Sciatic nerve (tissue), 2 donors: ENCODE results near the gene MYO1D. TPM values are rescaled to one million over a fixed set of nuclear protein-coding genes. Genes with fewer than 3 reads are reported as not detected.
"Not testable (repeated sequence)": the region's sequence is repeated elsewhere in the genome, so short reads cannot be mapped to it uniquely, and the experiment has no call there.

Experiments used
- ATAC-seq: fragments of 200-7000 bp; cut with Tn5 transposase; one replicate; pipeline ENCODE4 v1.9.1; 2020; ENCODE audit warnings: mild to moderate bottlenecking, moderate library complexity
- DNase-seq: peaks from one replicate; pipeline ENCODE4 v3.0.0-alpha.2; 2020; ENCODE audit warnings: low spot score
- intact Hi-C: fragments of 100-400 bp; cut with DNase I; formaldehyde crosslinking; loops from one replicate; pipeline ENCODE4 v1.14.2; 2022
- total RNA-seq: library from RNA; stranded (reverse); fragmentation: NEBNext Ultra II Directional; extraction: Animal tissue kit (Norgen Biotek cat#: 25700); gene quantifications from one replicate; pipeline ENCODE4 v1.2.1, GENCODE V29; 2021
- donor health status: DM: no; HTN: no; CAD: no.
- donor health status: DM: no; HTN: no; CAD: no.

MYO1D gene
- total RNA-seq, 1 donor from 2014 or later, result 57.8 TPM

- intact Hi-C loops, result no loop called here
- DNase-seq (no peak), ATAC-seq (no peak)
Measured at GRCh38 chr17:32899236-32900013, 22.5 kb upstream of the MYO1D start.

DNA sequence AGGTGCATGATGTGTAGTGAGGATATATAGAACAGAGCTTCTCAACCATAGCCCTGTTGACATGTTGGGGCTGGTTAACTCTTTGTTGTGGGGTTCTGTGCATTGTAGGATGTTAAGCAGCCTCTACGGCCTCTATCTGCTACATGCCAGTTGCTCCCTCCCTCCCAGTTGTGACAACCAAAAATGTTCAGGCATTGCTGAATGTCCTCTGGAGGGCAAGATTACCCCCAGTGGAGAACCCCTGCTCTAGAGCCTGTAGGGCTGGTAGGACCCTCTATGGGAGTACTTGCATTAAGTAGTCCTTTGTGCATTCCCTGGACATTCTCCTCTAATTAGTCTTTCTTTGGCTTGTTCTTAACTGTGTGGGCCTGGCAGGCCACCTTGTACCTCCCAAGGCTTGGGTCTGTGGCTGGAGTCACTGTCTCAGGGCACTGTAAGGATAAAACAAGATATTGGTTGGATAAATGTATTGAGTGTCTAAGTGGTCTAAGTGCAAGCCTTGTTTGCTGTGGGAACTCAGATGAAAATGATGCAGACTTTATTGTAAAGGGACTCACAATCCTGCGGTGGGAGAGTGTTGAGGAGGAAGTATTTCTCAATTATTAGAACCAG lies 19.8 kb upstream of the MYO1D start:
- DNase-seq, result no peak
- ATAC-seq, result no peak
- intact Hi-C loops, result no loop called here

- ATAC-seq (no peak), DNase-seq (no peak)
- intact Hi-C loops, result no loop called here
Measured at GRCh38 chr17:32894245-32894644, 17.3 kb upstream of the MYO1D start.

DNA sequence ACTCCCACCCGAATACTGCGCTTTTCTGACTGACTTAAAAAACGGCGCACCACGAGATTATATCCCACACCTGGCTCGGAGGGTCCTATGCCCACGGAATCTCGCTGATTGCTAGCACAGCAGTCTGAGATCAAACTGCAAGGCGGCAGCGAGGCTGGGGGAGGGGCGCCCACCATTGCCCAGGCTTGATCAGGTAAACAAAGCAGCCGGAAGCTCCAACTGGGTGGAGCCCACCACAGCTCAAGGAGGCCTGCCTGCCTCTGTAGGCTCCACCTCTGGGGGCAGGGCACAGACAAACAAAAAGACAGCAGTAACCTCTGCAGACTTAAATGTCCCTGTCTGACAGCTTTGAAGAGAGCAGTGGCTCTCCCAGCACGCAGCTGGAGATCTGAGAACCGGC lies 10.5 kb upstream of the MYO1D start:
- DNase-seq, intact Hi-C loops, ATAC-seq: not testable (repeated sequence)

DNA sequence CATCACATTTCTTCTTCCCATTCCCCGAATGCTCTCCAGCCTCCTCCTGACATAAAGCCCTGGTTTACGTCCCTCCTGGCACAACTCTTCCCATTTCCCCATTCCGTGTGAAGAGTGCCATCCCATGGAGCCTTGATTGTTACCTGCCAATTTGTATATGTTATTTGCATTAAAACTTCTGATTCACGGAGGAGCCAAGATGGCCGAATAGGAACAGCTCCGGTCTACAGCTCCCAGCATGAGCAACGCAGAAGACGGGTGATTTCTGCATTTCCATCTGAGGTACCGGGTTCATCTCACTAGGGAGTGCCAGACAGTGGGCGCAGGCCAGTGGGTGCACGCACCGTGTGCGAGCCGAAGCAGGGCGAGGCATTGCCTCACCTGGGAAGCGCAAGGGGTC lies 10.0 kb upstream of the MYO1D start:
- DNase-seq, intact Hi-C loops, ATAC-seq: not testable (repeated sequence)

DNA sequence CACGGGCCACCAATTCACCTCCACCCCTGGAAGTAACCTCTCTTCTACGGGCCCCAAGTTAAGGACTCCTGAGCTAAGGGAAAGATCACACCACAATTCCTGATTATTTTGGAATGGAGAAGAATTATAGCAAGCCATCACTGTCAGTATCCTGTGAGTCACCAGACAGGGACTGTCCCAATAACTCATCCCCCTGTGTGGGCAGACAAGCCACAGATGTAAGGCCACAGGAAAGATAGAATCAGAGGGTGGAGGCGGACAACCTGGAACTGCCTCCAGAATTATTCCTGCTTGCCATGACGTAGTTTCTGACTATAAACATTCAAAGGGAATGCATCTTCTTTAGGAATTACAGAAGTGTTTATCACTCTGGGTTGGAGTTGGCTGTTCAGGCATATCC lies 5.8 kb upstream of the MYO1D start:
- intact Hi-C loops, result no loop called here
- ATAC-seq (no peak), DNase-seq (no peak)

DNA sequence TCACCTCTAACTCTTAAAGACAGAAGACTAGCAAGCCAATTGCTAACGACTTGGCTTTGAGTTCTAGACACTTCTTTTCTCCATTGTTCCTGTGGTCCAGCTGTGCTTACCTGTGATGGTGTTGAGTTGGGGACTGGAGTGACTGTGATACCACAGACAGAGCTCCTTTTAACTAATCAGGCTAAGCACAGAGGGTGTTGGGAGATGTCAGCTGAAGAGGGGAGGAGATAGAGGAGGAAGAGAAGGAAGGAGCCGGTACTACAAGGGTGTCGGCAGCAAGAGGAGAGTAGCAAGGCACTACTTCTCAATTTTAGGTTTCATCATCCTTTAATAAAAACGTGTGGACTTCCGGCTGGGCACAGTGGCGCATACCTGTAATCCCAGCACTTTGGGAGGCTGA lies 5.1 kb upstream of the MYO1D start:
- intact Hi-C loops, result no loop called here

DNA sequence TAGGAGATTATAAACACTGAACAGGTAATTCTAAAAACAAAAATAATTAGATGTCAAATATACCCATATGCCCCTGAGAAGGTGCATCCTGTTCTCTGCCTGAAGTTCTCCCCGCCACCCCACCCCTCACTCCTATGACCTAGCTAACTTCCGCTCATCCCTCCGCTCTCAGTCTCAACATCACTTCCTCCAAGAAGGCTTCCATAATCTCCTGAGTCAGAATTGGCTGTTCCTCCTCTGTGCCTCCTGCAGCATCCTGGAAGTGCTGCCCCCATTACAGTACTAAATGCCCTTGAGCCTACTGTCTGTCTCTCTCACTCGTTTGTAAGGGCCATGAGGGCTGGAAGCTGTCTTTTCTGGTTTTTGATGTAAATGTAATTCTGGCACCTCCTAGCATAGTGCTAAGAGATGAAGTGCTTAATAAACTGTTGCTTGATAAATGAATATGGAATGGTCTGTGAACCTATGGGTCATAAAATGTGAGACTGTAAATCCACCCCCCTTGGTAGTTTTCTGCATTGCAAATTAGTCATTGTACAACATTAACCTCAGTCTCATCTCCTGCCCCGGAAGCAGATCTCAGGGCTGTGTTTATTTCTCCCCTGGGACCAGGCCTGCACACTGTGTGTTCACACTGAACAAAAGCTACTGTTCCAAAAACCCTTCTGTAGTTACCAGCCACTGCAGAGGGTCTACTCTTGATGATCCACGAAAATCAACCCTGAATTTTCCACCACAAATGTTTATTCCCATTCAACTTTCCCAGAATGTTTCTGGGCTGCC lies 3.9 kb upstream of the MYO1D start:
- intact Hi-C loops, result no loop called here
- ATAC-seq, result no peak
- no peak for DNase-seq

More for the DNA sequence above, 5.1 kb upstream of the MYO1D start:
- no peak for ATAC-seq
- no peak for DNase-seq

DNA sequence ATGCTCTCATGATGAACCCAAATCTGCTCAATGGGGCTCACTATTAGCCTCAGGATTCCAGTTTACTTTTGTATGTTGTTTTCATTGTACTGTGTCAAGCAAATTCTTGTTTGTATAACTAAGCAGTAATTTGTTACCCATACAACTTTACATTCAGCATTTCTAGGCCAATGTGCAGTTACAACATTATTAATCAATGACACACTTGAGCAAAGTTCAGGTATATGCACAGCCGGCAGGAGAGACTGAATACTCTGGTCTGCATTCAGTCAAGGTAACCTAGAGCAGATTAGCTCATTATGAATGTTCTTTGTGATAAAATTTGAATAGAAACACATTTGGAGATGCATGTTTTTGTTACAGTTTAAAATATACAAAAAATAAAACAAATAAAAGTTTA lies 2.2 kb upstream of the MYO1D start:
- no peak for DNase-seq
- no peak for ATAC-seq
- intact Hi-C loops, result loop anchor here (10.0 kb wide), 1 partner anchor 94 kb away; no protein-coding TSS in a partner anchor

DNA sequence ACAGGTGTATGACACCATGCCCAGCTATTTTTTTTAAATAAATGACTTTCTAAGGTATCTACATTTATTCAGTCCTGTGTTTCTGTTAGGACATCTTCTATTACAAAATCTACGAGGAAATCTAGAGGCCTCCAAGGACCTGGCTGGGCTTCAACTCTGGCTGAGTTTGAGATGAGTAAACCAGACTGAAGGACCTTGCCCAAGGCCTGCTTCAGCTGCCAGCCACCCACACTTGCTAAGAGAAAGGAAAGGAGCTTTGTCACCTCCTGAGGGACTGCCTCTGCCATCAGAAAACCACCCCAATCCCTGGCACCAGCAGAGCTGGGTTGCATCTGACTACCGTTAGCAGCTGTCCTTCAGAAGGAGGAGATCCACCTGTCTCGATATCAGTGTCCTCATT lies 1.3 kb upstream of the MYO1D start:
- ATAC-seq, result no peak
- intact Hi-C loops, result loop anchor here (10.0 kb wide), 1 partner anchor 93 kb away; no protein-coding TSS in a partner anchor
- DNase-seq, result peak; percentile 65

- intact Hi-C loops, result loop anchor here (10.0 kb wide), 1 partner anchor 92 kb away; no protein-coding TSS in a partner anchor
- peak; percentile 98 for ATAC-seq
- DNase-seq, result peak; percentile 93
Measured at GRCh38 chr17:32877164-32877764, 340 bp upstream of the MYO1D start.

DNA sequence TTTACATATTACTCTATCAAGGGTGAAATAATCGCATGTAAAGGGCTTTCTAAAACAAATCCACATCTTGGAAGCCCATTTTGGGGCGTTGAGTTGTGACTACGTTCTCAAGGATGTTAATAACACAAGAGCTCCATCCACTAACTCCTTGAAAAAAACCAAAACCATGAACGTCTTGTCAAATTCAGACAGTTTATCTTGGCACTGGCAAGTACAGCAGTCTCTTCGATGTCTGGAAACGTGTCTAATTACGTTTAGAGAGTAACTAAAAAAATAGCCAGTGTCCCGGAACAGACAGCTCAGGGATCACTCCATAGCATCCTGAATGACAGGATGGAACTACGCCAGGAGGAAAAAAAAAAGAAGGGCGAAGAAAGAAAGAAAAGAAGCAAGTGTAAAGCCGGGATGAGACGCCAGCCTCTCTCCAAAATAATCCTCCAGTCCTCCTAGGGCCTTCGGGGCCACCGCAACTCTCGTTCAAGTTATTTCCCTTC lies 954 bp downstream of the MYO1D start:
- ATAC-seq, result no peak
- no peak for DNase-seq
- intact Hi-C loops, result loop anchor here (10.0 kb wide), 1 partner anchor 91 kb away; no protein-coding TSS in a partner anchor

DNA sequence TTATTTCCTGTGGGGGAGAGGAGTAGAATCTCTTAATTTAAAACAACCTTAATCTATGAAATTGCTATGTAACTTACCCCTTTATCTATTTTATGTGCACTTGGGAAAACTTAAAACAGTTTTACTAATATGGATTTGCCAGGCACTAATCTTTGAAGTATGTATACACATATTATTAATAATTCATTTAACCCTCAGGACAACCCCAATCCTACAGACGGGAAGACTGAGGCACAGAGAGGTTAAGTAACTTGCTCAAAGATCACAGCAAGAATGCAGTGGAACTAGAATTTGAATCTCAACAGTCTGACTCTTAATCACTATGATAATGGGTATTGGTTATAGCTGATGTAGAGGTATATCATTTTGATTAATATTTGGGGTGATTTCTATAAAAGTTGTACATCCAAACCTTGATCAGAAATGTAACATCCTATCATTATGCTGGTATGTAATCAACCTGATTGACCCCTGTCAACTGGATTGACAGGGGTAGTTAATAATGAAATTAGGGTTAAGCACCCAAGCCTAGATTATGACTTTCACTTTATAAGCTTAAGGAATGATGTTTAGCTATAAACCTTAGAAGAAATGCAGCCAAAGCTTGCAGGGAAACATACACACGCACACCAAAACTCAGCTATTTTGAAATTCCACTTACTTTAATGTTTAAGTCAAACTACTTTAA lies 1.6 kb downstream of the MYO1D start:
- no peak for ATAC-seq
- intact Hi-C loops, result loop anchor here (10.0 kb wide), 1 partner anchor 91 kb away; no protein-coding TSS in a partner anchor
- no peak for DNase-seq

DNA sequence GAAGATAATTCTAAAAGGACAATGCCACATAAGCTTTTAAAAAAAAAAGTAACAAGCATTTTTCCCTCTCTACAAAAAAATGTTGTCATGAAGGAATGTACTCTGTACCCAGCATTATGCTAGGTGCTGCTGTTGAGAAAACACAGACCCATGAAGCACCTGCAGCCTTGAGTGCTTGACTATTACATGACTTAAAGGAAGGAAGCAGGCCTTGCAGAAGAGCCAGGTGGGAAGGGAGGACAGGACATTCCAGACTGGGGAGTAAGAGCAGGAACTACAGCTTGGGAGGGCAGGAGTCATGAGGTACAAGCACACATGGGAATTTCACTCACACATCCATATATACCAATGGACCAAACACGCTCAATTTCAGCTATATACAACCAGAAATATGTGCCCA lies 3.8 kb downstream of the MYO1D start:
- ATAC-seq (no peak), DNase-seq (no peak)
- intact Hi-C loops, result loop anchor here (10.0 kb wide), 1 partner anchor 88 kb away; no protein-coding TSS in a partner anchor

DNA sequence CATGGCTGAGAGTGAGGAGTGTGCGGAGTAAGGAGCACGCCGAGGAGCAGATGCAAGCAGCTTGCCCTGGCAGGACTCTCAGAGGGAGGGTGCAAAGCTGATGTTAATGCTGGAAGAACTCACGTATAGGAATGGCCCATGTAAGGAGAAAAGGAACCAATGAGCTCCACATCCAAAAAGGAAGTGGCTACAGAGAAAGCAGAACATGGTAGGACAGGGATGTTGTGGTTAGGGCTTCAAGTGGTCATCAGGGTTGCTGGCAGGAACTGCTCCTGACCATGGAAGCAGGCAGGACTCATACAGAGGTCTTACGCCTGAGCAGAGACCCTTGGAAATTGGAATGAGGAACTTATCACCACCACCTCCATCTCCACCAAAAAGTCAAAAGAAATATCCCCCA lies 5.2 kb downstream of the MYO1D start:
- DNase-seq (no peak), ATAC-seq (peak; percentile 44)
- intact Hi-C loops, result loop anchor here (10.0 kb wide), 1 partner anchor 87 kb away; no protein-coding TSS in a partner anchor

DNA sequence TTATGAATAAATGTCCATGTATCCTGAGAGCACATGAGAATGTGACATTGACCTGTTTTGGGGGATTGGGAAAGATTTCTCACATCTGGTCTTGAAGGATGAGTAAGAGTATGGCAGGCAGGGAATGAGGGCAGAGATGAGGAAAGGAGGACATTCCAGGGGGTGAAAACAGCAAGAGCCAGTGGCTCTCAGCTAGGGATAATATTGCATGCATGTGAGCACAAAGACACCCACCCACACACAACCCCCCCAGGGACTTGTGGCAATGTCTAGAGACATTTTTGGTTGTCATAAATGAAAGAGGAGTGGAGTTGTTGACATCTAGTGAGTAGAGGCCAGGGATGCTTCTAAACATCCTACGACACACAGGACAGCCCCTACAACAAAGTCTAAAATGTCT lies 6.0 kb downstream of the MYO1D start:
- DNase-seq (no peak), ATAC-seq (peak; percentile 33)
- intact Hi-C loops, result loop anchor here (10.0 kb wide), 1 partner anchor 86 kb away; no protein-coding TSS in a partner anchor

GRCh38 chr17:32870027-32870670 lies 6.8 kb downstream of the MYO1D start:
- no peak for DNase-seq
- ATAC-seq, result peak; percentile 66
- intact Hi-C loops, result loop anchor here (10.0 kb wide), 1 partner anchor 85 kb away; no protein-coding TSS in a partner anchor
